ENCODE data around the gene AKAP17A.
A peak's percentile ranks its signal among the peaks of the same experiment; 100 is the strongest.
"Not testable (repeated sequence)": the region's sequence is repeated elsewhere in the genome, so short reads cannot be mapped to it uniquely, and the experiment has no call there.

AKAP17A gene, protein sequence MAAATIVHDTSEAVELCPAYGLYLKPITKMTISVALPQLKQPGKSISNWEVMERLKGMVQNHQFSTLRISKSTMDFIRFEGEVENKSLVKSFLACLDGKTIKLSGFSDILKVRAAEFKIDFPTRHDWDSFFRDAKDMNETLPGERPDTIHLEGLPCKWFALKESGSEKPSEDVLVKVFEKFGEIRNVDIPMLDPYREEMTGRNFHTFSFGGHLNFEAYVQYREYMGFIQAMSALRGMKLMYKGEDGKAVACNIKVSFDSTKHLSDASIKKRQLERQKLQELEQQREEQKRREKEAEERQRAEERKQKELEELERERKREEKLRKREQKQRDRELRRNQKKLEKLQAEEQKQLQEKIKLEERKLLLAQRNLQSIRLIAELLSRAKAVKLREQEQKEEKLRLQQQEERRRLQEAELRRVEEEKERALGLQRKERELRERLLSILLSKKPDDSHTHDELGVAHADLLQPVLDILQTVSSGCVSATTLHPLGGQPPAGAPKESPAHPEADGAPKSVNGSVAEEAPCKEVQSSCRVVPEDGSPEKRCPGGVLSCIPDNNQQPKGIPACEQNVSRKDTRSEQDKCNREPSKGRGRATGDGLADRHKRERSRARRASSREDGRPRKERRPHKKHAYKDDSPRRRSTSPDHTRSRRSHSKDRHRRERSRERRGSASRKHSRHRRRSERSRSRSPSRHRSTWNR

DNA sequence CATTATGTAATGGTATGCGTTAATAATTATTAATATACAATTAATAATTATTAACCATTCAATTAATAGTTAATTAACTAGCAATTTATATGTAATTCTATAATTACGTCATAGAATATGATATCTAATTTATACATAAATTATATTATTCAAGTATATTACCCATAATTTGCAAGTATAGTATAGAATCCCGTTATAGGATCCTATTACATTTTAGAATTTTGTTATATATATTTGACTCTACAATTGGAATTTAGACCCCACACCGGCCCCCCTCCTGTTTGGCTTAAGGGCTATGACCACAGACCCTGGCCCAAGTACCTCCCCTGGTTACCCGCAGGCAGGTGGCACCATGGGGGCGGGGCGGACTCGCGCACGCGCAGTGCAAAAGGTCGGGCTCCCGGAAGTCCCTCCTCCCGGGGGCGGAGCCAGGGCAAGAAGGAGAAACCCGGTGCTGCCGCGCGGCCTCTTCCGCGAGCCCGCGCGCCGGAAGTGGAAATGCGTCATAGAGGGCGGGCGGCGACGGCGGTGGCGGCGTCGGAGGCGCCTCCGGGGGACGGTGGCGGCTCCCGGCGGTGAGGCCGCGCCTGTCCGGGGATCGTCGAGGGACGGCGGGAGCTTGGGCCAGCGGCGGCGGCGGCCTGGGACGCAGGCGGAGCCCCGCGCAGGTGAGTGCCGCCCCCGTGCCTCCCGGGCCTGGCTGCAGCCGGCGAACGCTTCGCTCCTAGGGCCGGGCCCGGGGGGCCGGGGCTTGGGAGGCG lies at the start of gene AKAP17A:
Gene AKAP17A (plus strand): TSS at position 503 of the 761 bp plus-strand sequence. CDS start 1,859 bp downstream, outside the sequence.
- Mint-ChIP-seq H3K27ac (peak within 1 kb of the TSS; percentile 97), H3K4me3 (peak within 1 kb of the TSS; percentile 91 to 95), H3K27me3 (no peaks in the 10 kb centered on the region), H3K4me1 (peaks cover 21 to 34% of the 10 kb centered on the region in 2 donors), H3K9me3 (no peaks in the 10 kb centered on the region), H3K36me3 (peaks cover 19 to 37% of the 10 kb centered on the region in 2 donors)
- ATAC-seq (replicated peaks) (peak; percentile 85 to 90), DNase-seq (peak; percentile 99)

DNA sequence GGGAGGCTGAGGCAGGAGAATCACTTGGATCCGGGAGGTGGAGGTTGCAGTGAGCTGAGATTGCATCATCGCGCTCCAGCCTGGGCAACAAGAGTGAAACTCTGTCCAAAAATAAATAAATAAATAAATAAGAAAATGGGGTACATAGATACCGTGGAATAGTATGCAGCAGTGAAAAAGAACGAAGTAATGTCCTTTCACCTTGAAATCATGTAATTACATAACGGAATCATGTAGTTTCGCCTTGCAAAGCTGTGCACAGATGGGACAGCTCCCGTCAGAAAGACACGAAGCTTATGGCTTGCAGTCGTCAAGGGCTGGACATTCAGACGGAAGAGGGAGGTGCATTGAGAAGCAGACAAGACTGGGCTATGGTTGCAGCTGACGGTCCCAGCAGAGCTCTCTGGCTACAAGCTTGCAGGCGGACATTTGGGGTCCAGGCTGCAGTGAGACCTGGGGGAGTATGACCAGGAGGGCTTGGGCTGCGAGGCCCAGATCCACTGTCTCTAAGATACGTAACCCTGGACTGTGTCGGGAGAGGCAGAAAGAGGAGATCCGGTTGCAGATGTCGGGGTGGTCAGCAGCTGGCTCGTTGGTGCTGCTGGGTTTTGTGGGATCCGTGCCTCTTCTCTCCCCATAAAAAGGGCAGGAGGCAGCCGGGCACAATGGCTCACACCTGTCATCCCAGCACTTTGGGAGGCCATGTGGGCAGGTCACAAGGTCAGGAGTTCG lies 48.2 kb upstream of the AKAP17A start:
- Mint-ChIP-seq H3K36me3 (peaks cover 5 to 13% of the 10 kb centered on the region in 2 donors), H3K4me1 (peaks cover 19 to 33% of the 10 kb centered on the region in 2 donors), H3K27ac (peak overlapping the region; percentile 25), H3K27me3 (no peaks in the 10 kb centered on the region), H3K9me3 (peaks cover 3 to 5% of the 10 kb centered on the region in 2 donors), H3K4me3 (no peak overlapping the region)
- no peak for DNase-seq
- ATAC-seq (replicated peaks): no peak

DNA sequence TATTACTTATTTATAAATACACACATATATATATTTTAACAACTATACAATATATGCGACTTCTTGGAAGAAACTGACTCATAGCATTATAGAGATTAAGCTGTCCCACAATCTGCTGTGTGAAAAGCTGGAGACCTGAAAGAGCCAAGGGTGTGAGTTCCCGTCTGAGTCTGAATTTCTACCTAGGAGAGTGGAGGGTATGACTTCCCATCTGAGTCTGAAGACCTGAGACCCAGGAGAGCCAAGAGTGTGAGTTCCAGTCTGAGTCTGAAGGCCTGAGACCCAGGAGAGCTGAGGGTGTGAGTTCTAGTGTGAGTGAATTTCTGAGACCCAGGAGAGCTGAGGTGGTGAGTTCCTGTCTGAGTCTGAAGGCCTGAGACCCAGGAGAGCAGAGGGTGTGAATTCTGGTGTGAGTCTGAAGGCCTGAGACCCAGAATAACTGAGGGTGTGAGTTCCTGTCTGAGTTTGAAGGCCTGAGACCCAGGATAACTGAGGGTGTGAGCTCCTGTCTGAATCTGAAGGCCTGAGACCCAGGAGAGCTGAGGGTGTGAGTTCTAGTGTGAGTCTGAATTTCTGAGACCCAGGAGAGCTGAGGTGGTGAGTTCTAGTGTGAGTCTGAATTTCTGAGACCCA lies 45.5 kb upstream of the AKAP17A start:
- Mint-ChIP-seq H3K36me3 (peaks cover 5 to 20% of the 10 kb centered on the region in 2 donors), H3K27ac (peak overlapping the region; percentile 99), H3K4me1 (peaks cover 26 to 54% of the 10 kb centered on the region in 2 donors), H3K4me3 (peak overlapping the region; percentile 22 to 41), H3K9me3 (peaks cover 3 to 5% of the 10 kb centered on the region in 2 donors), H3K27me3 (no peaks in the 10 kb centered on the region)
- DNase-seq (no peak), ATAC-seq (replicated peaks) (no peak)

DNA sequence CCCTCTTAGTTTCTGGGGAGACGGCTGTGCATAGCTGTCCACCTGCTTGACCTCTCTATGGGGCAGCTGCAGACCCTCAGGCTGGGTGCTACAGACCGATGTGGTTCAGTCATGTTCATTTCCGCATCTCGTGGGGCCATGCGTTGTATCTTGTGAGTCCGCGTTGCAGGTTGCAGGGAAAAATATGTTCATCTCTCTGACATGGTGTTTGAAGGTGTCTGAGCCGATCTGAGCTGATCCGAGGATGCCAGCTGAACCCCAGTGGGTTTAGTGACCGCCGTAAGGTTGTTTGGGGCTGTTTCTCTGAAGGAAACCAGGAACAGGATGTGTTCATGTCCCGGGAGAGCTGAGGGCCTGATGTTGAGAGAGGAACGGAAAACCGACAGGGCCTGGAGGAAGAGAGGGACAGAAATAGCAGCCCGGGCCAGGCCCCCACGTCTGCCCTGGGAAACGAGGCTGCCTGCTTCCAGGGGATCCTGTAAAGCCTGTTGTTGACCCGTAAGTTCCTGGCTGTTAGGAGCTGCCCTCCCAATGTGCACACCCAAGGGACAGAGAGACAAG lies 44.6 kb upstream of the AKAP17A start:
- peaks cover 5 to 8% of the 10 kb centered on the region in 2 donors for H3K9me3 Mint-ChIP-seq
- DNase-seq (no peak), ATAC-seq (replicated peaks) (peak; percentile 76 to 81)
- H3K4me1 Mint-ChIP-seq: peaks cover 30 to 62% of the 10 kb centered on the region in 2 donors
- H3K4me3 Mint-ChIP-seq: peak overlapping the region; percentile 79 to 84
- H3K27ac Mint-ChIP-seq: peak overlapping the region; percentile 99
- no peaks in the 10 kb centered on the region for H3K27me3 Mint-ChIP-seq
- H3K36me3 Mint-ChIP-seq: peaks cover 7 to 23% of the 10 kb centered on the region in 2 donors

DNA sequence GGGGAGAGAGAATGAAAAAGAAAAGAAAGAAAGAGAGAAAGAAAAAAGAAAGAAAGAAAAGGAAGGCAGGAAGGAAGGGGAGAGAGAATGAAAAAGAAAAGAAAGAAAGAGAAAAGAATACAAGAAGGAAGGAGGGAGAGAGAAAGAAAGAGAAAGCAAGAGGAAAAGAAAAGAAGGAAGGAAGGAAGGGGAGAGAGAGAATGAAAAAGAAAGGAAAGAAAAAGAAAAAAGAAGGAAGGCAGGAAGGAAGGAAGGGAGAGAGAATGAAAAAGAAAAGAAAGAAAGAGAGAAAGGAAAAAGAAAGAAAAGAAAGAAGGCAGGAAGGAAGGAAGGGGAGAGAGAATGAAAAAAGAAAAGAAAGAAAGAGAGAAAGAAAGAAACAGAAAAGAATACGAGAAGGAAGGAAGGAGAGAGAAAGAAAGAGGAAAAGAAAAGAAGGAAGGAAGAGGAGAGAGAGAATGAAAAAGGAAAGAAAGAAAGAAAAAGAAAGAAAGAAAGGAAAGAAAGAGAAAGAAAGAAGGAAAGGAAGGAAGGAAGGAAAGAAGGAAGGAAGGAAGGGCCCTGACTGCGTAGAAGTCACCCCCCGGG lies 39.4 kb upstream of the AKAP17A start:
- peak overlapping the region; percentile 77 for H3K27ac Mint-ChIP-seq
- no peaks in the 10 kb centered on the region for H3K27me3 Mint-ChIP-seq
- H3K36me3 Mint-ChIP-seq: peaks cover 8 to 24% of the 10 kb centered on the region in 2 donors
- DNase-seq (no peak), ATAC-seq (replicated peaks) (no peak)
- H3K9me3 Mint-ChIP-seq: peaks cover 16 to 17% of the 10 kb centered on the region in 2 donors
- peak overlapping the region; percentile 27 to 51 for H3K4me3 Mint-ChIP-seq
- peaks cover 38 to 71% of the 10 kb centered on the region in 2 donors for H3K4me1 Mint-ChIP-seq

DNA sequence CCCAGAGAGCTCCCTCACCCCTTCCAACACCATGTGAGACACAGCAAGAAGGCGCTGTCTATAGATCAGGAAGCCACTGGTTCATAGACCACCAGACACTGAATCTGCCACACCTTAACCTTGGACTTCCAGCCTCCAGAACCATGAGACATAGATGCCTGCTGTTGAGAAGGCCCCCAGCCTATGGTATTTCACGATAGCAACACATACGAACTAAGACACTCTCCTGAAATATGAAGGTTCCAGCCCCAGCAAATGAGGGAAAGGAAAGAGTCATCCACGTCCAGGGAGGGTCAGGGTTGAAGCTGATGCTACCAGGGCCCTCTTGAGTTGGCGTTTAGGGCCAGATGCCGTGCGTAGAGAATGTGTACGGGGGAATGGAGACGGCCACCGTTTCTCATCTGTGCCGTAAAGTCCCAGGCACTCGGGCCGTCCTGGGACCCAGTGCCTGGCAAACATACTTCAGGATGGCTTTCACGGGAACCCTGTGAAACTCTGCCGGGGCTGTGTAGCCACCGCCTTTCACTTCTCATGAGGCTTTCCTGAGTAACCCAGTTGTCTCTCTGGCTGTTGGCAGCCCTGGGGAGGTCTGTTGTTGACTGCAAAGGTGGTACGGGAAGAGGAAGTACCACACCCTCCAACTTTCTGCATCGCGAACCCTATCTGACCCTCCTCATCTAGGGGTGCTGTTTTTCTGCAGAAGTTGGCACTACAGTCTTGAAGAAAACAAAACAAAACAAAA lies 36.8 kb upstream of the AKAP17A start:
- H3K27me3 Mint-ChIP-seq: no peaks in the 10 kb centered on the region
- peaks cover 8 to 21% of the 10 kb centered on the region in 2 donors for H3K36me3 Mint-ChIP-seq
- peaks cover 33 to 50% of the 10 kb centered on the region in 2 donors for H3K4me1 Mint-ChIP-seq
- H3K4me3 Mint-ChIP-seq: peak overlapping the region; percentile 33 to 49
- H3K27ac Mint-ChIP-seq: peak overlapping the region; percentile 85
- H3K9me3 Mint-ChIP-seq: peaks cover 16 to 17% of the 10 kb centered on the region in 2 donors
- DNase-seq (peak; percentile 57), ATAC-seq (replicated peaks) (peak; percentile 95 to 97)

DNA sequence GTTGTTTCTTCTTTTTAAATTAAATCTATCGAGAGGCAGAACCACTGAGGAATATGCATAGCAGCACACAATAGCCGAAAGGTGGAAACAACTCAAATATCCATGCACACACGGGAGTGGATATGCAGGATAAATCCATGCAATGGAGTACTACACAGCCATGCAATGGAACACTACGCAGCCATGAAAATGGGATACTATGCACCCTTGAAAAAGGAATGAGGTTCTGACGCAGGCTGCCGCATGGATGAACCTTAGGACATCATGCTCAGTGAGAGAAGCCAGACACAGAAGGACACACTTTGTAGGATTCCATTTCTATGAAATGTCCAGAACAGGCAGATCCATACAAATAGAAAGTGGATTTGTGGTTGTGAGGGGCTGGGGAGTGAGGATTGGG lies 36.0 kb upstream of the AKAP17A start:
- no peaks in the 10 kb centered on the region for H3K27me3 Mint-ChIP-seq
- DNase-seq (no peak), ATAC-seq (replicated peaks) (no peak)
- peak overlapping the region; percentile 85 for H3K27ac Mint-ChIP-seq
- peaks cover 16 to 17% of the 10 kb centered on the region in 2 donors for H3K9me3 Mint-ChIP-seq
- H3K36me3 Mint-ChIP-seq: peaks cover 8 to 18% of the 10 kb centered on the region in 2 donors
- H3K4me1 Mint-ChIP-seq: peaks cover 34 to 45% of the 10 kb centered on the region in 2 donors
- peak overlapping the region; percentile 33 to 49 for H3K4me3 Mint-ChIP-seq

DNA sequence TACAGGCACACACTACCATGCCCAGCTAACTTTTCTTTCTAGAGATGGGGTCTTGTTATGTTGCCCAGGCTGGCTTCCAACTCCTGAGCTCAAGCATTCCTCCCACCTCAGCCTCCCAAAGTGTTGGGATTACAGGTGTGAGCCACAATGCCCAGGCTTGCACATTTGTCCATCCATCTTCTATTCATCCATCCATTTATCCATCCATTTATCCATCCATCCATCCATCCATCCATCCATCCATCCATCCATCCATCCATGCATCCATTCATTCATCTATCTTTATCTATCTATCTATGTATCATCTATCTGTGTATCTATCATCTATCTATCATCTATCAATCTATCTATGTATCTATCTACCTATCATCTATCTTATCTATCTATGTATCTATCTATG lies 34.0 kb upstream of the AKAP17A start:
- H3K36me3 Mint-ChIP-seq; H3K27ac Mint-ChIP-seq; H3K4me3 Mint-ChIP-seq; ATAC-seq (replicated peaks); H3K27me3 Mint-ChIP-seq; H3K9me3 Mint-ChIP-seq; DNase-seq: not testable (repeated sequence)
- H3K4me1 Mint-ChIP-seq: peaks cover 30 to 41% of the 10 kb centered on the region in 2 donors

DNA sequence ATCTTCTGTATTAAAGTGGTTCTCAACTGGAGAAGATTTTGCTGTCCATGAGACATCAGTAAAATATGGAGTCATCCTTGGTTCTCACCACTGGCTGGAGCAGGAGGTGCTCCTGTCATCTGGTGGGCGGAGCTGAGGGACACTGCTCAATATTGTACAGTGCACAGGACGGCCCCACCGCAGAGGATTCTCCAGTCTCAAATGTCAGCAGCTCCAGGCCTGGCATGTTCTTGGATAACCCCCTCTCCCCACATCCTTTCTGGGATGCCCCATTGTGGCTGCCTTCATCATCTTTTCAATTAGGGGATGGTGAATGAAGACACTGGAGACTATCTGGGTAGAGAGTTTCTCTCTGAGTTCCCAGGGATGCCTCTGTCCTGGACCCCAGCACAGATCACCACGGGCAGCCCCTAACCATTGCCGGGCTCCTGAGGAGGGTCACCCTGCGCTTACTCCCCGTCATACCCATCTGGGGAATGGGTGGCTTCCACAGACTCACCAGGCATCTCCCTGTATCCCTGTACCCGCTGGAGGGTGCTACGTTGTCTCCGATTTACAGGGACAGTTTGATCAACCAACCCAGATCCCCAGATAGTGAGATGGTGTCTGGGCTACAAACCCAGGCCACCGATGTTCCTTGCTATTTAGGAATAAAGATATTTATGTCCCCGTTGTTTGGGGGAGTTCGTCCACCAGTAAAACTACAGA lies 32.5 kb upstream of the AKAP17A start:
- Mint-ChIP-seq H3K4me1 (peaks cover 26 to 35% of the 10 kb centered on the region in 2 donors), H3K36me3 (peaks cover 0 to 3% of the 10 kb centered on the region in 2 donors), H3K4me3 (no peak overlapping the region), H3K9me3 (peaks cover 6% of the 10 kb centered on the region in 2 donors), H3K27ac (no peak overlapping the region), H3K27me3 (no peaks in the 10 kb centered on the region)
- no peak for ATAC-seq (replicated peaks)
- no peak for DNase-seq

DNA sequence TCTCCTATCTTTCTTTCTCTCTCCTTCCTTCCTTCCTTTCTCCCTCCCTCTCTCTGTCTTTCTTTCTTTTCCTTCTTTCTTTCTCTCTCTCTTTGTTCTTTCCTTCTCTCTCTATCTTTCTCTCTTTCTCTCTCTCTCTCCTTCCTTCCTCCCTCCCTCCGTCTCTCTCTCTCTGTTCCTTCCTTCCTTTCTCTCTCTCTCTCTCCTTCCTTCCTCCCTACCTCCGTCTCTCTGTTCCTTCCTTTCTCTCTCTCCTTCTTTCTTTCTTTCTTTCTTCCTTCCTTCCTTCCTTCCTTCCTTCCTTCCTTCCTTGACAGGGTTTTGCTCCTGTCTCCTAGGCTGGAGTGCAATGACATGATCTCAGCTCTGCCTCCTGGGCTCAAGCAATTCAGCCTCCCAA lies 30.2 kb upstream of the AKAP17A start:
- DNase-seq (no peak), ATAC-seq (replicated peaks) (no peak)
- Mint-ChIP-seq H3K4me1 (peaks cover 17 to 34% of the 10 kb centered on the region in 2 donors), H3K27ac (no peak overlapping the region), H3K36me3 (no peaks in the 10 kb centered on the region), H3K4me3 (no peak overlapping the region), H3K9me3 (no peaks in the 10 kb centered on the region), H3K27me3 (no peaks in the 10 kb centered on the region)

DNA sequence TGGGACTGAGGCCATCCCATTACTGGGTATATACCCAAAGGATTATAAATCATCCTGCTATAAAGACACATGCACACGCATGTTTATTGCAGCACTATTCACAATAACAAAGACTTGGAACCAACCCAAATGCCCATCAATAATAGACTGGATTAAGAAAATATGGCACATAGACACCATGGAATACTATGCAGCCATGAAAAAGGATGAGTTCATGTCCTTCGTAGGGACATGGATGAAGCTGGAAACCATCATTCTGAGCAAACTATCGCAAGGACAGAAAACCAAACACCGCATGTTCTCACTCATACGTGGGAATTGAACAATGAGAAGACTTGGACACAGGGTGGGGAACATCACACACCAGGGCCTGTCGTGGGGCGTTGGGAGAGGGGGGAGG lies 27.3 kb upstream of the AKAP17A start:
- H3K4me3 Mint-ChIP-seq; H3K27me3 Mint-ChIP-seq; DNase-seq; H3K9me3 Mint-ChIP-seq; H3K36me3 Mint-ChIP-seq; ATAC-seq (replicated peaks); H3K27ac Mint-ChIP-seq: not testable (repeated sequence)
- peaks cover 17 to 34% of the 10 kb centered on the region in 2 donors for H3K4me1 Mint-ChIP-seq

All from stimulated activated naive B cell treated with anti-CD40 and anti-IgM and Interleukin-4, amounts not matched to agents 10 μg/mL and 1 μg/mL and 100 μg/mL, for 72 hours (primary cell).